Measurements from ENCODE around the gene PPFIA1. TPM values are rescaled to one million over a fixed set of nuclear protein-coding genes. Genes with fewer than 3 reads are reported as not detected.

Gene PPFIA1
- total and polyA plus RNA-seq, 2 of the 8 experiments (the other 6 are each of a cell fraction or from before 2014, with no cell fraction given), result 44.3 to 73.5 TPM

DNA sequence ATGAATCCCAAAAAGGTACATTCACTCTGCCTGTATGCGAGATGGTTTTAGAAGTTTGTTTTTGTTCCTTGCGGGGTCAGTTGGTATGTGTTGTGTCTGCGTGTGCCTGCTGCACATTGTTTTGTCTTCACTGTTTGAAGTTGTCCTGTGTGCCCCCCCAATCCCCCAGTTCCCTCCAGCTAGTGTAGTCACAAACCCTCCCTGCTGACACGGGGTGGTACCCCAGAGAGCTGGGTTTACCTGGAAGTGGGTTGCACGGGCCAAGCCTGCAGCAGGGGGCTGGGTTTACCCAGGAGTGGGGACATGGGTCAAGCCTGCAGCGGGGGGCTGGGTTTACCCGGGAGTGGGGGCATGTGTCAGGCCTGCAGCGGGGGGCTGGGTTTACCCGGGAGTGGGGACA is 150.0 kb downstream of the PPFIA1 start:
- Histone ChIP-seq H4K20me1 (replicated peaks in 1 of 2; ENCODE audit: control insufficient read depth in 1 of 2, insufficient read depth in 2 of 2, low read length in 2 of 2) (peaks cover 18 to 34% of the 10 kb centered on the region in 2 experiments), H3K9me3 (ENCODE audit: insufficient read depth in 2 of 2, low read depth in 1 of 2, low read length in 1 of 2) (no peaks in the 10 kb centered on the region), H3K9ac (replicated peaks in 1 of 4; ENCODE audit: extremely low read depth in 1 of 4, low read depth in 3 of 4, low read length in 3 of 4) (no peak overlapping the region), H2BK20ac (ENCODE audit: low read length) (no peak overlapping the region), H3K27ac (ENCODE audit: low read depth, low read length) (no peak overlapping the region), H4K91ac (replicated peaks; ENCODE audit: insufficient read length, low read length) (no peak overlapping the region), H3K14ac (ENCODE audit: insufficient read length) (no peak overlapping the region), H3K23ac (ENCODE audit: insufficient read length) (no peak overlapping the region), H3K4me3 (ENCODE audit: extremely low read depth in 1 of 4, insufficient read depth in 2 of 4, low read depth in 3 of 4, low read length in 4 of 4) (no peak overlapping the region), H3K27me3 (replicated peaks in 1 of 4; ENCODE audit: control insufficient read depth in 3 of 4, extremely low read depth in 1 of 4, insufficient read depth in 3 of 4, low read length in 3 of 4) (no peaks in the 10 kb centered on the region), H3K36me3 (ENCODE audit: control insufficient read depth in 2 of 4, insufficient read depth in 4 of 4, low read length in 3 of 4) (peaks cover 38 to 80% (median 75%) of the 10 kb centered on the region in 4 experiments), H3K23me2 (ENCODE audit: low read depth, low read length) (no peaks in the 10 kb centered on the region), H3K79me2 (ENCODE audit: control insufficient read depth in 1 of 2, insufficient read depth in 2 of 2, low read length in 2 of 2) (no peaks in the 10 kb centered on the region; a peak in 1 of 4 replicates), H3K4me2 (ENCODE audit: insufficient read depth in 1 of 2, low read depth in 2 of 2, low read length in 2 of 2) (no peak overlapping the region), H2BK120ac (replicated peaks; ENCODE audit: low read depth, low read length) (no peak overlapping the region), H2BK15ac (ENCODE audit: low read length) (no peak overlapping the region), H4K5ac (ENCODE audit: insufficient read length, low read depth, low read length) (no peak overlapping the region), H3K79me1 (ENCODE audit: low read depth, low read length) (peaks cover 2% of the 10 kb centered on the region), H3K18ac (ENCODE audit: extremely low read depth, low read length) (no peak overlapping the region), H3K56ac (replicated peaks; ENCODE audit: insufficient read length, low read depth, low read length) (no peak overlapping the region), H2AFZ (ENCODE audit: low read length) (no peak overlapping the region), H3K4ac (replicated peaks; ENCODE audit: insufficient read length, low read depth, low read length) (no peak overlapping the region), H2AK5ac (ENCODE audit: low read depth, low read length) (no peak overlapping the region), H4K8ac (ENCODE audit: extremely low read depth, insufficient read depth, low read length) (no peak overlapping the region), H3K4me1 (replicated peaks in 1 of 4; ENCODE audit: control insufficient read depth in 3 of 4, insufficient read depth in 4 of 4, low read length in 3 of 4) (peaks cover 0 to 10% (median 3%) of the 10 kb centered on the region in 4 experiments; a peak in 3 of 7 replicates), H2BK12ac (ENCODE audit: low read depth, low read length) (no peak overlapping the region), H2BK5ac (ENCODE audit: low read depth, low read length) (no peak overlapping the region)
- no peak for DNase-seq (ENCODE audit: low read depth in 1 of 2, low spot score in 2 of 2)
- POLR2A ChIA-PET (ENCODE audit: partially characterized antibody), result interaction anchor here (0.7 to 1.6 kb wide), 4 partner anchors 10 to 36 kb away, joined by 3 to 4 read pairs (median 4); no protein-coding TSS in a partner anchor
- 86% methylated on average over 9 of the region's 9 CpGs; no CpG with 5 or more reads in 1 of the 2 experiments for WGBS, 2 experiments (ENCODE audit: extremely low coverage in 1 of 2, insufficient coverage in 1 of 2, insufficient read length in 1 of 2, insufficient replicate concordance in 2 of 2, low coverage in 1 of 2, low lambda C conversion rate in 2 of 2, missing lambda C conversion rate in 1 of 2)
- CTCF ChIA-PET (ENCODE audit: partially characterized antibody), result interaction anchor here (0.6 to 1.3 kb wide), 2 partner anchors 12 to 97 kb away, joined by 3 to 4 read pairs; no protein-coding TSS in a partner anchor
- no peak for TF ChIP-seq POLR2AphosphoS5 (IDR thresholded peaks at IDR 0.05; ENCODE audit: low read depth, low read length)
- no peak for TF ChIP-seq SIX5 (IDR thresholded peaks at IDR 0.05; ENCODE audit: low read depth, low read length)
- no peak for TF ChIP-seq RBBP5 (IDR thresholded peaks at IDR 0.05; ENCODE audit: borderline replicate concordance, low read depth, low read length)
- FAIRE-seq, result no peak

All from H1 (cell line).